ENCODE data around the gene COMT. TPM values are rescaled to one million over a fixed set of nuclear protein-coding genes. Genes with fewer than 3 reads are reported as not detected.

COMT gene
- total and polyA plus RNA-seq, 9 of the 15 experiments (the other 6 are each of a cell fraction or from before 2014, with no cell fraction given) = 12.5 to 351 (median 155) TPM

- no peak for TF ChIP-seq CREB5 (CRISPR knock-in tag; IDR thresholded peaks at IDR 0.05)
- 0 out of 2 replicates have a peak, but pooled peaks have one; percentile 14 for TF ChIP-seq ZNF740 (CRISPR knock-in tag; IDR thresholded peaks at IDR 0.05)
- TF ChIP-seq ZNF740 (tag; IDR thresholded peaks at IDR 0.05) = no peak
- no peak for TF ChIP-seq SAFB2 (IDR thresholded peaks at IDR 0.05; ENCODE audit: borderline replicate concordance, low read depth, low read length, severe bottlenecking)
- peak; percentile 53; the same call in 1 of the 2 replicates for TF ChIP-seq CBFB (CRISPR knock-in tag; IDR thresholded peaks at IDR 0.05)
- no peak for TF ChIP-seq FOXM1 (IDR thresholded peaks at IDR 0.05; ENCODE audit: low read depth)
- peak; percentile 72; the same call in 1 of the 2 replicates for TF ChIP-seq FOXM1 (CRISPR knock-in tag; IDR thresholded peaks at IDR 0.05; ENCODE audit: low read depth)
- no peak for TF ChIP-seq NCOA4 (IDR thresholded peaks at IDR 0.05; ENCODE audit: partially characterized antibody)
- peak; percentile 71; the same call in 1 of the 2 replicates for TF ChIP-seq ZNF282 (CRISPR knock-in tag; IDR thresholded peaks at IDR 0.05)
- TF ChIP-seq SETDB1 (IDR thresholded peaks at IDR 0.05; ENCODE audit: low read length) = peak; percentile 20
- no peak for TF ChIP-seq SMAD4 (CRISPR knock-in tag; conservative IDR thresholded peaks at IDR 0.05)
- peak; percentile 74 for TF ChIP-seq ZNF699 (CRISPR knock-in tag; IDR thresholded peaks at IDR 0.05; ENCODE audit: insufficient replicate concordance)
- no peak for TF ChIP-seq BRF2 (IDR thresholded peaks at IDR 0.05; ENCODE audit: borderline replicate concordance, insufficient read depth, insufficient read length)
- TF ChIP-seq MAFG (tag; conservative IDR thresholded peaks at IDR 0.05) = no peak
- peak; percentile 86 for TF ChIP-seq IRF2 (CRISPR knock-in tag; IDR thresholded peaks at IDR 0.05)
These were observed 10.8 kb upstream of the COMT start (continued) for GRCh38 chr22:19930551-19931486.
